ENCODE data around the gene FGF16. TPM values are rescaled to one million over a fixed set of nuclear protein-coding genes. Genes with fewer than 3 reads are reported as not detected.
A peak's percentile ranks its signal among the peaks of the same experiment; 100 is the strongest.

The FGF16 gene
- total and polyA plus RNA-seq, 2 experiments from 2014 or later = 17.9 to 22.5 TPM

DNA sequence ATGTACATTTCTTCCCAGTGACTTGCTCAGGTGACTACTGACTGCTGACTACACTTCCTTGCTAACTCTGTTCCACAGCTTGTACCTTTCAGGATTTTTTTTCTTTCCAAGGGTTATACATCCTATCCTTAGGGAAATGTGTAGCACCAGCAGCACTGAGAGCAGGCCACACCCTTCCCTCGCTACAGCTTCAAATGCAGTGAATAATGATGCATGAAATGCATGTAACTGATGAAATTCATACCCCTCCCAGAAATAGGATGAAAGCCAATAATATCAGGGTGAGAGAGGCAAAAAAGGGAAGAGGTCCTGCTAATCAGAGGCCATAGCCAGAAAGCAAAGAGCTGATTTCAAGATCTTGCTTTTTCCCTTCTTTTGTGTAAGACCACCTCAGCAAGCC, 6.2 kb upstream of the FGF16 start:
- TF ChIP-seq, protein P1, sequence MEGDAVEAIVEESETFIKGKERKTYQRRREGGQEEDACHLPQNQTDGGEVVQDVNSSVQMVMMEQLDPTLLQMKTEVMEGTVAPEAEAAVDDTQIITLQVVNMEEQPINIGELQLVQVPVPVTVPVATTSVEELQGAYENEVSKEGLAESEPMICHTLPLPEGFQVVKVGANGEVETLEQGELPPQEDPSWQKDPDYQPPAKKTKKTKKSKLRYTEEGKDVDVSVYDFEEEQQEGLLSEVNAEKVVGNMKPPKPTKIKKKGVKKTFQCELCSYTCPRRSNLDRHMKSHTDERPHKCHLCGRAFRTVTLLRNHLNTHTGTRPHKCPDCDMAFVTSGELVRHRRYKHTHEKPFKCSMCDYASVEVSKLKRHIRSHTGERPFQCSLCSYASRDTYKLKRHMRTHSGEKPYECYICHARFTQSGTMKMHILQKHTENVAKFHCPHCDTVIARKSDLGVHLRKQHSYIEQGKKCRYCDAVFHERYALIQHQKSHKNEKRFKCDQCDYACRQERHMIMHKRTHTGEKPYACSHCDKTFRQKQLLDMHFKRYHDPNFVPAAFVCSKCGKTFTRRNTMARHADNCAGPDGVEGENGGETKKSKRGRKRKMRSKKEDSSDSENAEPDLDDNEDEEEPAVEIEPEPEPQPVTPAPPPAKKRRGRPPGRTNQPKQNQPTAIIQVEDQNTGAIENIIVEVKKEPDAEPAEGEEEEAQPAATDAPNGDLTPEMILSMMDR (IDR thresholded peaks at IDR 0.05; ENCODE audit: low read depth, low read length) = no peak
- Histone ChIP-seq H3K4me1 (ENCODE audit: low read depth) (peaks cover 3% of the 10 kb centered on the region), H3K27ac (no peak overlapping the region)

DNA sequence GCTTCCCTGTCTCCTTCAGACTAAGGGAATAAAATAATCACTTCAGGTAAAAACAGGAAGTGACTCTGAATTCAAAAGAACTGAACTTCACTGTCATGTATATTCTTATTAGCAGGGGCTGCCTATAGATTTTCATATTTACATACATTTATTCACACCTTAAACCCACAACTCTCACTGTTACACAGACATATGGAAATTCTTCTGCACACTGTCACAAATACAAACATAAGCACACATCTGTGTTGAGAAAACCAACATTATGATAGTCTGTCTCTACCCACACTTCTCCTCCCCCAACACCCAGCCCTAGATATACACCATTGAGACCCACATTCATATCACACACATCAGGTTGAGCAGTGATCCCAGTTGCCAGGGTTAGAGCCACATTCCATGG, 5.7 kb upstream of the FGF16 start:
- TF ChIP-seq, protein P1 (IDR thresholded peaks at IDR 0.05; ENCODE audit: low read depth, low read length) = no peak
- no peaks in the 10 kb centered on the region for H3K9me3 ChIP-seq (ENCODE audit: low read depth)
- no peak overlapping the region for H3K27ac ChIP-seq
- H3K4me3 ChIP-seq = no peak overlapping the region
- H3K27me3 ChIP-seq = no peaks in the 10 kb centered on the region
- DNase-seq (ENCODE audit: low read depth in 1 of 2, low spot score in 1 of 2) = no peak
- H3K4me1 ChIP-seq (ENCODE audit: low read depth) = peaks cover 3% of the 10 kb centered on the region
- no peaks in the 10 kb centered on the region for H3K36me3 ChIP-seq

More for the DNA sequence above, 6.2 kb upstream of the FGF16 start:
- no peak for DNase-seq (ENCODE audit: low read depth in 1 of 2, low spot score in 1 of 2)
- Histone ChIP-seq H3K9me3 (ENCODE audit: low read depth) (no peaks in the 10 kb centered on the region), H3K4me3 (no peak overlapping the region), H3K27me3 (no peaks in the 10 kb centered on the region), H3K36me3 (no peaks in the 10 kb centered on the region)

DNA sequence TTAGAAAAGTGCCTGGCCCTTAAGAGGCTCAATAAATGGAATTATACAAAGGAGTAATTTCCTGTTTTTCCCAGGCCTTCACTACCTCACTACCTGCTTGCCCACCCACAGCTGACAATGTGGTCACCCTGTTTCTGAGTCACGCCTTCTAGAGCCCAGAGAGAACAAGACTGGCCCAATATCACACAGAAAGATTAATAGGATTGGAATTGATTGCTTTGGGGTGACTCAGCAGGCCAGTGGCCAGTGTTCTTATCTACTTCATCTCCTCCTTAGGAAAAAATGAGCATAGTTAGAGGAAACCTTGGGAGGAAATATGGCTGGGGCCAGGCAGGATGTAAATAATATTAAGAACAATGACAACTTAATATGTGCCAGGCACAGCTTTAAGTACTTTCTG, 4.5 kb upstream of the FGF16 start:
- Histone ChIP-seq H3K9me3 (ENCODE audit: low read depth) (no peaks in the 10 kb centered on the region), H3K4me3 (no peak overlapping the region), H3K36me3 (no peaks in the 10 kb centered on the region), H3K4me1 (ENCODE audit: low read depth) (no peaks in the 10 kb centered on the region), H3K27me3 (no peaks in the 10 kb centered on the region), H3K27ac (no peak overlapping the region)
- TF ChIP-seq, protein P1 (IDR thresholded peaks at IDR 0.05; ENCODE audit: low read depth, low read length) = no peak
- DNase-seq (ENCODE audit: low read depth in 1 of 2, low spot score in 1 of 2) = peak in 1 of 2 donors; percentile 41

DNA sequence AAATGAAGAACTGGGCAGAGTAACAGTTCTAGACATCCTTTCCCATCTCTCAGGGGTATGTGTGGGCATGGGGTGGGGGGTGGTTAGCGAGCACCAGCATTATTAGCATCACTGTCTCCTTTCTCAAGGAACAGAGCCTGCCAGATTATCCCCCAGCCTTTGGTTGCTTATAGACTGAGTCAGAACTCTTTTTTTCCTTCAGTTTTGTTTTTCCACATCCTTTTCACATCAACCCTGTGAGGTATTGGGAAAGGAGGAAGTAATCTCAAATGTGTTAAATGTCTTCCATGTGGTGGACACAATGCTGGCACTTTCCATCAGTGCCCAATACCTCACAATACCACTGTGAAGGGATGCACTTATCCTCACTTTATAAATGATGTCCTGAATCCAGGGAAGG, 3.1 kb upstream of the FGF16 start:
- no peaks in the 10 kb centered on the region for H3K9me3 ChIP-seq (ENCODE audit: low read depth)
- no peak overlapping the region for H3K27ac ChIP-seq
- no peak for DNase-seq (ENCODE audit: low read depth in 1 of 2, low spot score in 1 of 2)
- no peaks in the 10 kb centered on the region for H3K27me3 ChIP-seq
- no peaks in the 10 kb centered on the region for H3K4me1 ChIP-seq (ENCODE audit: low read depth)
- TF ChIP-seq, protein P1 (IDR thresholded peaks at IDR 0.05; ENCODE audit: low read depth, low read length) = no peak
- no peaks in the 10 kb centered on the region for H3K36me3 ChIP-seq
- no peak overlapping the region for H3K4me3 ChIP-seq

DNA sequence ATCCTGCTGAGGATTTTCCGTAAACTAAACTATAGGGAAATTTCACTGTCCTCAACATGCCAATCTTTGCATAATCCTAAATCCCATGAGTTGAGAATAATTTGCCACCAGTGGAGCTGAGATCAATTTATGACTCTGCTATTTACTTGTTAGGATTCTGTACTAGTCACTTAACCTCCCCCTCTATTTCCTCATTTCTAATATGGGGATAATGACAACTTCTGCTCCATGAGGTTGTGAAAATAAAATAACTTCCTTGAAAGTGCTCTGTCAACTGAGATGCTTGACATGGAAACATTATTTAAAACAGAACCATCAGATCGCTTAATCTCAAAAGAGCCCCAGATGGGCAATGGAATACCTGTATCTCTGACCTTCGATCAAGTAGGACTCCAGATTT, 2.6 kb upstream of the FGF16 start:
- Histone ChIP-seq H3K9me3 (ENCODE audit: low read depth) (no peaks in the 10 kb centered on the region), H3K4me1 (ENCODE audit: low read depth) (no peaks in the 10 kb centered on the region), H3K4me3 (no peak overlapping the region), H3K27ac (no peak overlapping the region), H3K36me3 (no peaks in the 10 kb centered on the region), H3K27me3 (no peaks in the 10 kb centered on the region)
- TF ChIP-seq, protein P1 (IDR thresholded peaks at IDR 0.05; ENCODE audit: low read depth, low read length) = no peak
- no peak for DNase-seq (ENCODE audit: low read depth in 1 of 2, low spot score in 1 of 2)
